Urothelium cell line (cell line): ENCODE data around the gene CHST8.
"Not testable (repeated sequence)": the region's sequence is repeated elsewhere in the genome, so short reads cannot be mapped to it uniquely, and the experiment has no call there.

Source experiments
- DNase-seq: peaks from one replicate; pipeline ENCODE4 v3.0.0; 2011; ENCODE audit warnings: low spot score, mixed read lengths
- FAIRE-seq: peaks from 2 replicates; lab custom pipeline; 2011; peaks lifted over from hg19 to GRCh38; lab: Jason Lieb, UNC

Gene CHST8

GRCh38 chr19:33616857-33617256 is 4.9 kb upstream of the CHST8 start:
- DNase-seq (no peak), FAIRE-seq (no peak)

- FAIRE-seq, DNase-seq: not testable (repeated sequence)
These were observed 3.4 kb upstream of the CHST8 start for GRCh38 chr19:33618363-33618762.

GRCh38 chr19:33618884-33619283 is 2.9 kb upstream of the CHST8 start:
- FAIRE-seq = no peak
- DNase-seq = no peak

- FAIRE-seq = no peak
- DNase-seq = no peak
These were observed 1.1 kb upstream of the CHST8 start for GRCh38 chr19:33620611-33621010.

DNA sequence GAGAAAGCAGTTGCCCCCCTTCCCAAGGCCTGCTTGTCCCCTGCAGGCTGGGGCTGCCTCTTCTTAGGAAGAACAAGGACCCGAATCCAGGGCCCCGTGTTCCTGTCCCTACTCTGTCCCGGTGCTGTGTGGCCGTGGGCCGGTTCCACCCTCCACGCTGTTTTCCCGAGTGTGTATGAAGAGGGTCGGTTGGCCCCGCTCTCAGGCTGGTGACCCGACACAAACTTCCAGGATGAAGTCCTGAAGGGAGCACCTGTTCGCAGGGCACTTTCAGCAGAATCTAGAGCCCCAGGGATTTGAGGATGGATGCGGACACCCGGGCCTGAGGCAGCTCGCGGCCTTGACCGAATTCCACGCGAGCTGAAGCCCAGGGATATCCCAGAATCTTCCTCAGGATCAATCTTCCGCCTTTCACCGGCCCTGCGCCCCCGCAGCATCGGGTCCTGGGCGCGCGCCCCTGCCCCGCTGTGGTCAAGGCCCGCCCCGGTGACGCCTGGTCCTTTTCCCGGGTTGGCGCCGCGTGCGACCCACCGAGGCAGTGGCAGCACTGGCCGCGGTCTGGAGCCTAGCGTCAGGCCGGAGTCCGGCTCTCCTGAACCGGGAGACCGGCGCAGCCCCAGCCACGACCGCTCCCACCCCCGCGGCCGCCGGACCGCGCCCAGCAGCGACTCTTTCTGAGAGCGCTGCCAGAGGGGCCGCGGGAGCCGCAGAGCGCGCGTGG is 528 bp upstream of the CHST8 start:
- FAIRE-seq (no peak), DNase-seq (no peak)

- FAIRE-seq = no peak
- DNase-seq = peak; percentile 58
These were observed 704 bp downstream of the CHST8 start for GRCh38 chr19:33622505-33622808.

DNA sequence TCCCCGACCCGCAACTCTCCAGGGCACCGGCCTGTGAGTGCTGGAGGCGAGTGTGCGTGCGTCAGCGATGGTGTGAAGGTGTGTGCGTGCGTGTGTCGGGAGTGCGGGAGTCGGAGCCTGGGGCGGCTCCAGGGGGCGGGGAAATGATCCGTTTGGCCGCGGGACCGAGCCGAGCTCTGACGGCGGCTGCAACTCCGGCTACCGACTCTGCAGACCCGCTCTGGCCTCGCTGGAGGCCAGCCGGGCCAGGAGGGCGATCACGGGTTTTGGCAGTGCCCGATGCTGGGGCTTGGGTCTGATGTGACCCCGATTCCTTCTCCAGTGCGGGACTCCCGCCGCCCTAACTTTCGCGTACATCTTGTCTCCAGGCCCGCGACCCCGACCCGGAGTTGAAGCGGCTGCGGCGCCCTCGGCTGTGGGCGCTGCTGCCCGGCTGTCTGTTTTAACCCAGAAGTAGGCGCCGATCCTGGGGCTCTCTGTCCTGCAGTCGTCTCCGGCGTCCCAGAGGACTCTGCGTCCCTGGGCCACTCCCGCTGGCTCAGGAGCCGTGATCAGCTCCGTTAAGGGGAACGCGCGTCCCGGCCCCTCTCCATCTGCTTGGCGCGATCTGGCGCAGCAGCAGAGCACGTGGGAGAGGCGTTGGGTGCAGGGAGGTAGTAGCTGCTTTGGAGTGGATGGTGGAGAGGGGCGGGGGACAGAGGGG is 1.2 kb downstream of the CHST8 start:
- peak; percentile 20 for DNase-seq
- FAIRE-seq = no peak

GRCh38 chr19:33624586-33624985 is 2.8 kb downstream of the CHST8 start:
- no peak for FAIRE-seq
- DNase-seq = no peak

- FAIRE-seq = no peak
These were observed 5.8 kb downstream of the CHST8 start for GRCh38 chr19:33627526-33627925.

DNA sequence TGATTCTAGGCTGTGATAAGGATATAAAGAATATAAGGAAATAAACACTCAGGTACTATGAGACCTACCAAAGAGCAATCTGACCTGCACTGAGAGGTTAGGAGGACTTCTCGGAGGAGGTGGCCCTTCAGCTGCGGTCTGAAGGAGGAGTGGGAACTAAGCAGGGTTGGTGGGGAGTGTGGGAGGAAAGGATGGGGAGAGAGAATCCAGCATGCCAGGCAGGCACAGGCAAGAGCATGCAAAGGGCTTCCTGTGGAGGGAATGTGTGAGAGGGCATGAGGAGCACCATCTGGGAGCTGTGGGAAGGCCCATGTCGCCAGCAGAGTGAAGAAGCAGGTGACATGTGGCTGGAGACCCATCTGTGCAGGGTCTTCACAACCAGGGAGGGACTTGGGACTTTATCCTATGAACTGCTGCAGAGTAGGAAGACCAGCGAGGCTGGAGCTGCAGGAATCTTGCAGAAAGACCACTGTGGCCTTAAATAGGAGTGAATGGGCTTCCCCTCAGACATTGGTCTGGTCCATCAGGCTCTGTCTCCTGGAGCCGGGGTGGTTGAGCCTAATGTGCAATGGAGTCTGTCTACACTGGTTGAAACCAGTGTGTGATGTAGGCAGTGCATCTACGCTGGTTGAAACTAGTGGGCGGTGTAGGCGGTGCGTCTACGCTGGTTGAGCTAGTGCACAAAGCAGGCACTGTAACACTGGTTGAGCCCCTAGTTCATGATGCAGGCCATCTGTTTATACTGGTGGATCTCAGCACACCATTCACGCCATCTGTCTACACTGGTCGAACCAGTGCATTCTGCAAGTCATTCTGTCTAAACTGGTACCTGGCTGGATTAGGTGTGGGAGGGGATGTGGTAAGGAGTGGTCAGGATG is 6.4 kb downstream of the CHST8 start:
- no peak for DNase-seq
- no peak for FAIRE-seq

More at GRCh38 chr19:33627526-33627925, 5.8 kb downstream of the CHST8 start:
- DNase-seq = no peak

DNA sequence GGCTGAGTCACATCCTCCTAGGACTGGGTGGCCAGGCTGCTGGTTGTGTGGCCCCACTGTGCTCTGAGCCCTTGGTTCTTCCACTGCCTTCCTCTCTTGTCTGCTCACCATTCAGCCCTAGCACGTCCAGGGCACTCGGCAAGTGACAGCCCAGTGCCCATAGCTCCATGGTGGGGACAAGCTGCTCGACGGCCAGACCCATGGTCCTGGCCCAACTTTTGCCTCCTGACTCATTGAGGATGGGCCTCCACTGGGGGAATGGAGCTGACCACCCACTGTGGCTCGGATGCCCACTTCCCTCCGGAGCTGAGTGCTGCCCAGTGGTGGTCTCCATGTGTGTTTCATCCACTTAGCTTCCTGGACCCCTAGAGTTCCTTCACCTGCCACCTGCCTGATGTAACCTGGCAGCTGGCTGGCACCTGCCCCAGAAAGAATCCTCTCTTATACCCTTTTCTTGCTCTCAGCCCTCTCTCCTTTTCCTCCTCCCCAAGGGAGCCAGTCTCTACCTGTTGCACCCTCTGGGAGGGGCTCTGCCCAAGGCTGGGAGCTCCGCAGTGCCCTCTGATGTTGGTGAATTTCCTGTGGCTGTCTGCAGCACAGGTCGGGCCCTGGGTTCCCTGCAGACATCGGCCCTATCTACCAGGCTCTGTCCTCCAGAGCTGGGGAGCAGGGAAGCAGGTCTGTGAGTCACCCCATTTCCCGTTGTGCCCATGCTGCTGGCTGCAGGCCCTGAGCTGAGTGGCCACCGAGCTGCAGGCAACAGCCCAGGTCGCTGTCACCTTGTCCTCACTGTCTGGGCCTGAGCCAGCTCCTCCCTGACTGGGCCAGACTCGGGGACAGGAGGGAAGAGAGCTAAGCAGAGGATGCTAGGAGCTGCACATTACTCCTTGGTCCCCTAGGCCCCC is 7.4 kb downstream of the CHST8 start:
- no peak for FAIRE-seq

GRCh38 chr19:33629826-33630375 is 8.1 kb downstream of the CHST8 start:
- FAIRE-seq (no peak), DNase-seq (no peak)

More for the DNA sequence above, 7.4 kb downstream of the CHST8 start:
- DNase-seq = no peak

DNA sequence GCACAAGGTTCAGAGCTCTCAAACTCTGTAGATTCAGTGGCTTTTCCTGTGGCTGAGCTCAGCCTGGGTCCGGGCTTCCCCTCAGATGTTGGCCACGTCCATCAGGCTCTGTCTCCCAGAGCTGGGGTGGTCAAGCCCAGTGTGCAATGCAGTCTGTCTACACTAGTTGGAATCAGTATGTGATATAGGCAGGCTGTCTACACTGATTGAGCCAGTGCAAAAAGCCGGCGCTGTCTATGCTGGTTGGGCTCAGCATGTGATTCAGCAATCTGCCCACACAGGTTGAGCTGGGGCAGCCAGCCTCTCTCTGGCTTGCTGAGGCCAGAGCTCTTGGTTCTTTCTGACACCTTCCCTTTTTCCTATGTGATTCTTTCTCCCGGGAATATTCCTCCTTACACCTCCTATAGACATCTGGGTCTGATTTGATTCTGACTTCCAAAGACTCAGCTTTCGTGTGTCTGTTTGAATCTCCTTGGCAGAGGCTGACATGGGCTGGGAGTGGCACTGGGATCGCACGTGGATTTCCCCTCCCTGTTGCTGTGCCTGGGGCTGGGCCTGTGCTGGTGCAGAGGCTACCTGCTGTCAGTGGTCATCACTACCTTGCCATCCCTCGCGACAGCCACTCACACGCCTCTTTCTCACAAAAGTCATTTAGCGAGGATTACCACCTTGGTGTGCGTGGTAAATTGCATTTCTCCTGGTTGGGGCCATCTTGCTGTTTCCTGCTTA is 9.3 kb downstream of the CHST8 start:
- DNase-seq (no peak), FAIRE-seq (no peak)

DNA sequence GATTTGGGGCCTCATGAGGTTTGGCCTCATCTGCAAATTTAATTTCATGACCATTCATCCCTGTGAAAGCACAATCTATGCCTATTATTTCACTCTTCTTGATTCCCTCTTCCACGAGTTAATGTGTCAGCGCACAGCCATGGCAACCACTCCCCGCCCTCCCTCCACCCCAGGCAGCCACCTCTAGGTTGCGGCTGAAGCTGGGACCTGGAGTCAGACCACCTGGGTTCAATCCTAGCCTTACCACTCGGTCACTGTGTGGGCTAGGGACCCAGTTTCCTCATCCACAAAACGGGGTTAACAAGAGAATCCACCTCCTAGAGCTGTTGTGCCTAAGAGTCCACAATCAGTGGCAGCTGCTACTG is 9.8 kb downstream of the CHST8 start:
- DNase-seq (no peak), FAIRE-seq (no peak)

- DNase-seq (no peak), FAIRE-seq (no peak)
These were observed 12.8 kb downstream of the CHST8 start for GRCh38 chr19:33634361-33635091.

- no peak for FAIRE-seq
- DNase-seq = no peak
These were observed 16.6 kb downstream of the CHST8 start for GRCh38 chr19:33638167-33639034.

DNA sequence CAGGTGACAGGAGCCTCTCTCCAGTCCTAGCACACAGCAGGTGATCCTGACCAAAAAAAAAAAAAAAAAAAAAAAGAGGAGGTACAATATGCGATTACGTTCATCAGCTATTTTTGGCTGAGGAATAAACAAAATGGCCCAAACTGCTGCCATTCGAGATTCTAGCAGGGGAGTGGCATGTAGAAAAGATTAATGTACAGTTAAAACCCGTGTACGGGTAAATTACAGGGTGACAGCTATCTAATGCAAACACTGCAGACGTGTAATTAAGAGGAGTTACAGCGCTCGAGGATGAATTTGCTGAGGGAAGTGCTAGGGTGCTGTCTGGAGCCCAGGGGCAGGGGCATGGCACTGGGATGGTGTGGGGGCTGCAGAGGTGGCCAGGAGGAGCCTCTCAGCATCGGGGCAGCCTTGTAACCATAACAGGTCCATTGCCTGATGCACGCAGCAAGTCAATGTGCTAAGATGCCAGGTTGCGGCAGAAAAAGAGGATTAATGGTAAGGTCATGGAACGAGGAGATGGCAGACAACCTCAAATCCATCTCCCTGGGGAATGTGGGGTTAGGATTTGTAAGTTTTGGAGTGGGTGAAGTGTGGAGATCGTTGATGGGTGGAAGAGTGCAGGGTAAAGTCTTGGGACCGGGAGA is 17.4 kb downstream of the CHST8 start:
- DNase-seq (no peak), FAIRE-seq (no peak)

GRCh38 chr19:33640773-33641172 is 19.0 kb downstream of the CHST8 start:
- FAIRE-seq (no peak), DNase-seq (no peak)
